ENCODE data around the gene MTMR3.

The MTMR3 gene

GRCh38 chr22:30021881-30022619 lies 139.1 kb downstream of the MTMR3 start:
- in situ Hi-C loops (cut with HindIII; ENCODE audit: low sequenced_read_pairs), result no loop called here

GRCh38 chr22:30023099-30023660 lies 140.2 kb downstream of the MTMR3 start:
- in situ Hi-C loops (cut with HindIII; ENCODE audit: low sequenced_read_pairs), result no loop called here

DNA sequence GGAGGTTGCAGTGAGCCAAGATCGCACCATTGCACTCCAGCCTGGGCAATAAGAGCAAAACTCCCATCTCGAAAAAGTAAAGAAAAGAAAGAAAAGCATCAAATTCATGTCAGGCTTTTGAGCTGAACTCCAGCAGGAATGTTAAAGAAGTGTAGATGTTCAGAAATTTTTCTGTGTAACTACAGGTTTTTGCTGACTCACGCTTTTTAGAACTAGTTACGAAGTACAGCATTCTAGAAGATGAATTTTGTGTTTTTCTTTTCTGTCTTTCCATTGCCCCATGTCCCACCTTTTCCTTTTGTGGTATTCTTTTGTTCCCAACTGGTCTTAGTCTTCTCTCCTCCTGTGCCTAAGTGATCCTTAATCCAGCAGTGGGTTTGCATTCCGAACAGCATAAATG lies 141.3 kb downstream of the MTMR3 start:
- in situ Hi-C loops (cut with HindIII; ENCODE audit: low sequenced_read_pairs), result no loop called here

DNA sequence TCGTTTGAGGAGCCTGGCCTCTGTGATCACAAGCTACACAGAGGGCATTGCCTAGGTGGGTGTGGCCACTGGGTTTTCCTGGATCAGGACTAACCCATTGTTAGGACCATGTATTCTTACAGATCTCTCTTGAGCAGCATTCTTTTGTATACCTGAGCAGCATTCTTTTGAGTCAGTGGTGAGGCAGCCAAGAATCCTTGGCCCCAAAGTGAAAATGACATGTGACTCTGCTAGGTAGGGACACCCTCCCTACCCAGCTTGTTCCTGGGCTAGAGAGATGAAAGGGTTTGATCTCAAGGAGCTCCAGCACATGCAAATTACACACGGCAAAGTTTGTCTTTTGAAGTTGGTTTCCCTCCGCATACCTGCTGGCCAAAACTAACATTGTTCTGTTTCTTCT lies 142.2 kb downstream of the MTMR3 start:
- in situ Hi-C loops (cut with HindIII; ENCODE audit: low sequenced_read_pairs), result no loop called here

DNA sequence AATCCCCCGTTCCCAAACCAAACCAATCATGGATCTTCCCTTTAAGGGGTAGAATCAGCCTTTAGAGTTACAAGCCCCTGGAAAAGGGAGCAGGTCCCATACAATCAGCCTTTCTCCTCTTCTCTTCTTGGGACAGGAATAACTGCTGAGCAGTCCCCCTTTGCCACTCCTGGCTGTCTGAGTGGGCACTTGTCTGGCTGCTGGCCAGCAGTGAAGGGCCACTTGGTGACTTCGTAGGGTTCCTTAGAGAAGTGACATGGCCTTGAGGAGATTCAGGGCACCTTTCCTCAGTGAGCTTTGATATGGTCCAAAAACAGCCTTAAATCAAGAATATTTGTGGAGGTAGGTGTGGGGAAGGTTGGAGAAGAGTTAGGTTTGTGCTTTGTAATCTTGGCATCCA lies 143.8 kb downstream of the MTMR3 start:
- in situ Hi-C loops (cut with HindIII; ENCODE audit: low sequenced_read_pairs), result no loop called here

GRCh38 chr22:30027169-30027568 lies 144.2 kb downstream of the MTMR3 start:
- in situ Hi-C loops (cut with HindIII; ENCODE audit: low sequenced_read_pairs), result no loop called here

DNA sequence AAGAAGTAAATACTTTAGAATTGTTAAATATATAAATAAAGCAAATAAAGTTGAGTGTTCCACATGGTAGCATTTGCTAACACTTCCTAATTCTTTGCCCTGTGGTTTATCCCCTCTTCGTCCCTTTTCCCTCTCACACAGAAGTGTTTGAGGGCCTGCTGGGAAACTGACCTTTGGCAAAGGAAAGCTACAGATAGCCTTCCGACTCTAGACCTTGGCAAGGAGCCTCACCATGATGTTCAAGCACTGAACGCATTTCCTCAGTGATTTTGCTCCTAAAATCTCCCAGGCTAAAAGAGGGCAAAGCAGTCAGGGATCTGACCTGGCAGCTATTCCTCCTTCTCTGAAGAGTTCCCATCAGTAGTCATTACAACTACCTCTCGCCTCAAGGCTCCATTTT lies 144.8 kb downstream of the MTMR3 start:
- in situ Hi-C loops (cut with HindIII; ENCODE audit: low sequenced_read_pairs), result no loop called here

- in situ Hi-C loops (cut with HindIII; ENCODE audit: low sequenced_read_pairs), result no loop called here
These were observed 145.8 kb downstream of the MTMR3 start for GRCh38 chr22:30028731-30029130.

DNA sequence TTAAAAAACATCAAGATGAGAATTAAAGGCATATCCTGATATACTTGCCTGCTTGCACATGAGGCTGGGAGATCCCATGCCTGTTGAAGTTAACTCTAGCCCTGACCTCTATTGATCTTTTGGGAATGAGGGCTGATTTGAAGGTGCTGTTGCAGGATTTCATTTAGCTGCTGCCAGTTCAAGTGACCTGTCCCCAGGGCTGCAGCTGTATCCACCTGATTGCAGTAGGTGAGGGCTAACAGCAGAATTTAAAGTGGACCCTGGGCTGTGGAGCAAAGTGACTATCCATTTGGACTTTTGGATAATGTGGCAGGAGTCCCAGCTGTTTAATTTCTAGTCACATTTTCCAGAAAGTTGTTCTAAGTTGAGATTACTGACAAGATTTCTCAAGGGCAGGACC lies 146.5 kb downstream of the MTMR3 start:
- in situ Hi-C loops (cut with HindIII; ENCODE audit: low sequenced_read_pairs), result no loop called here

DNA sequence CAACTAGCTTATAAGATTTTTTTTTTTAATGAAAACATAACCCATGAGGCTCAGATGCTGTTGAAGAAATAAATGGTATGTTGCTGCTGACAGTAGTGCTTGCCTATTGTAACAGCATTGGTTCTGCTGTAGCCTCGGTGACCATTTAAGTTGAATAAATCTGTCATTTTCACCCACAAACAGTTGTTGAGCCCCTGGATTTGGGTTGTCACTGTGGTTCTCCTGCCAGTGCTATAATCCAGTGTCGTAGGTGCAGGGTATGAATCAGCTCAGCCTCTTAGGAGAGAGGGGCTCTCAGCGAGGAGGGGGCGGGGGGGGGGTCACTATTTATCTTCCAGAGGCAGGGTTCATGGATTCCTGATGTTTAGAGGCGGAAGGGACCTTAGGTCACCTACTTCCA lies 147.4 kb downstream of the MTMR3 start:
- in situ Hi-C loops (cut with HindIII; ENCODE audit: low sequenced_read_pairs), result no loop called here

DNA sequence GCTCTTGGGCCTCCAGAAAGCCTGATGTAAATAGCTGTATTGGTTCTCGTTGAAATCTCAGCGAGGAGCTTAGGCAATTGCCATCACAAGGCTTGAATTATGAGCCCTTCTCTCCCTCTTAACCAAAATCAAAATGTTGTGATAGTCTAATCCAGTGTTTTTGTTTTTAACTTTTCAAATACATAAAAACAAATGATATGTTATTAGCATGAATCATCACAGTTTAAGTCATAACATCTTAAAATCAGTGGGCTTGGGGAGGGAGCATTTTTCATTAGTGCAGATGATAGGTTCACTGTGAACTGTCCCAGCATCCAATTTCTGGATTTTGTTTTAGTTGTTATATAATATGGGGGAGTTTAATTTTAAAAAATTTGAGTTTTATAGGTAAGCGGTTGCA lies 148.4 kb downstream of the MTMR3 start:
- in situ Hi-C loops (cut with HindIII; ENCODE audit: low sequenced_read_pairs), result no loop called here

DNA sequence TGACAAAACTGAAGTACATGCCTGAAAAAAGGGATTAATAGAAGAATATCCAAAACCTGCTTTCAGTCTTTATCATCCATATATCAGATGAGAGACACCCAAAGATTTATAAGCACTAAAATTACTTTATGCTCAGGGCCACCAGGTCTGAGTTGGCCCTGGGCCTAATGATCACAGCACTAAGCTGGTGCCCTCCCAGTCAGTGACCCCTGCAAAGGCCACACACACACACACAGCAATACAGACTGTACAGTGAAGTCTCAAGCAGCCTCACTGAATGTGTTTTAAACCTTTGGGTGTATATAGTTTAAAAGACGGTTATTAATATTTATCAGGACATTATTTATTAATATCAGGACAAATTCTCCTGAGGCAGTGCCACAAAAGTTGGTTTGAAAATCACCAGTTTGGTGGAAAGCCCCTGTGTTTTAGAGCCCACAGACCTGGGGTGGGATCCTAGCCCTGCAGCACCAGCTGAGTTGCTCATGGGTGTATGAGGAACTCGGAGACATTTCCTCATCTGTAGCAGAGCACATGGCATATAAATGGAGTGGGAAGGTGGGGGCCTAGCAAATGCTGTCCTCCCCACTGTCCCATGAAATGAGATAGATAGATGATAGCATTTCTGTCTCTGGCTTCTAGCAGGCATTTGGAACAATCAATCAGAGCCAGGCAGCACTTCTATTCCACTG lies 148.9 kb downstream of the MTMR3 start:
- in situ Hi-C loops (cut with HindIII; ENCODE audit: low sequenced_read_pairs), result no loop called here

DNA sequence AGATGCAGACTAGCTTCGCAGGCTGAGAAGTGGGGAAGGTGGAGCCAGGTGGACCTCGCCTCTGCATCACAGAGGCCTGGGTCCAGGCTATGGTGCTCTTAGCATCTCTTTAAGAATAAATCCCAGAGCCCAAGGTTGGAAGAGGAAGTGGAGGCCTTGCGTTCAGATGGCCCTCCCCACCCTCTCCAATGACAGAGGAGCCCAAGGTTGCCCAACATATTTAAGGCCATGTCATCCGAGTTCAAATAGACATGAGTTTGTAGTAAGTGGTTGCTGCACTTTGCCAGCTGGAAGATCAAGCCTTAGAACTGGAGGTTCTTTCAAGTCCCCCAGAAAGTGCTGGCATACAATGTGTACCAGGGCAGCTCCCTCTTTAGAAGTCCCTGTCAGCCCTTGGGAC lies 150.2 kb downstream of the MTMR3 start:
- in situ Hi-C loops (cut with HindIII; ENCODE audit: low sequenced_read_pairs), result no loop called here

GRCh38 chr22:30033901-30034300 lies 150.9 kb downstream of the MTMR3 start:
- in situ Hi-C loops (cut with HindIII; ENCODE audit: low sequenced_read_pairs), result no loop called here

DNA sequence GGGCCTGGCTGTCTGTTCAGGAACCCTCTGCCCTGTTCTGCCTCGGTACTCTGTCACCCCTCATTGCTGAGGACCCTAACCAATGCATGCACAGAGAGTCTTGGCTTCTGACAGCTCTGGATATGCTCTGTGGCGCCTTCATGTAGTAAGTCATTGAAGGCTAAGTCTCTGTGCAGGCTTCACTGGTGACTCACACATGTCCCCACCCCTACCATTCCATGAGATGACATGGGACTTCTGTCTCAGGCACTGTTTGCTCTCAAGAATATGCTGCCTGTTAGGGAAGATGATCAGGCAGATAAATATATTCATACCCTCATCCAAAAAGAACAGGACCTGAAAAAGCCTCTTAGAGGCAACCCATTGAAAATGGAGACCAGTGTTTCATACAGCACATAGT lies 153.7 kb downstream of the MTMR3 start:
- in situ Hi-C loops (cut with HindIII; ENCODE audit: low sequenced_read_pairs), result no loop called here

DNA sequence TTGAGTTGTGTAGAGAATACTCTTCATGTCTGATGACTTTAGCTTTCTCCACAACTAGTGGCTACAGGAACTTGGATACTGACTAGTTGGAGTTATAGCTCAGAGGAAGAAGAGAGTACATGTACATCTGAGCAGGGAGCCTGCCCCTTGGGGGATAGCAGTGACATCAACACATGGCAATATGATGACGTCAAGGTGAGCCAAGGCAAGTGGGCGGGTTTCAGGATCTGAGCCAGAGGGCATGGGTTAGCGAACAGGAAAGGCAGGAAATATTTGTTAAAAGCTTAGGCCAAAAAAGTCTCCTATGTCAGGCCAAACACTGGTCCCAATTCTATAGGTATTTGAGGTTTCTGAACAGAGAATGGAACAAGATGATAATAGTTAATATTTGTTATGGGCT lies 155.2 kb downstream of the MTMR3 start:
- in situ Hi-C loops (cut with HindIII; ENCODE audit: low sequenced_read_pairs), result no loop called here

- in situ Hi-C loops (cut with HindIII; ENCODE audit: low sequenced_read_pairs), result no loop called here
These were observed 157.7 kb downstream of the MTMR3 start for GRCh38 chr22:30040499-30041260.

GRCh38 chr22:30041475-30041874 lies 158.5 kb downstream of the MTMR3 start:
- in situ Hi-C loops (cut with HindIII; ENCODE audit: low sequenced_read_pairs), result no loop called here

- in situ Hi-C loops (cut with HindIII; ENCODE audit: low sequenced_read_pairs), result no loop called here
These were observed 158.9 kb downstream of the MTMR3 start for GRCh38 chr22:30041881-30042280.

- in situ Hi-C loops (cut with HindIII; ENCODE audit: low sequenced_read_pairs), result no loop called here
These were observed 160.2 kb downstream of the MTMR3 start for GRCh38 chr22:30043161-30043560.

DNA sequence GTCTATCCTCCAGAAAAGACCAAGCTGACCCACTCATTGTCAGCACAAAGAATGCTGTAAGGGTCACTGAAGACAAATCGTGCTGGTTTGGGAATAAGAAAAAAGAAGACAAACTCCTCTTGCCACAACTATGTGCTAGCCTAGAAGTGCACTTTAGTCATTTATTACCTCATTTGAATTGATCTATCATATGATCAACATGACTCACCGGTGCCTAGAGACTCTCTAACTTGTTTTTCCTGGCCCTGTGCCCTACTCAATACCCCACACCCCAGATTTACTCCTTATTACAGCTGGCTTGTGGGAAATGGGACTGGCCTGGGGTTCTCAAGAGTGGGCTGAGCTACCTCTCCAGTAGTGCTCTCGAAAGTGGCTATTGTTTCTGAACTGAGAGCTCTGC lies 161.4 kb downstream of the MTMR3 start:
- in situ Hi-C loops (cut with HindIII; ENCODE audit: low sequenced_read_pairs), result no loop called here
